Heart right ventricle (tissue), 16 donors: ENCODE results near the gene BRME1. TPM values are rescaled to one million over a fixed set of nuclear protein-coding genes. Genes with fewer than 3 reads are reported as not detected.

Experiments used
- ATAC-seq, 8 donors: fragments of 200-7000 bp; cut with Tn5 transposase; one replicate each; pipeline ENCODE4 v1.9.1; 2020; ENCODE audit warnings: mild to moderate bottlenecking in 8 of 8, moderate library complexity in 8 of 8, moderate number of reproducible peaks in 1 of 8
- DNase-seq, 2 donors: peaks; one replicate each; pipeline ENCODE4 v3.0.0-alpha.2; 2020
- H3K27ac ChIP-seq, 10 donors: fragments of 200-600 bp; sonication (generic) in 2 of 10; one replicate each; pipeline versions ENCODE4 v1.5.0 to v1.8.0; 2020 to 2022; ENCODE audit warnings: mild to moderate bottlenecking in 3 of 10
- H3K27me3 ChIP-seq, 7 donors: fragments of 200-600 bp; one replicate each; pipeline ENCODE4 v1.8.0; 2021 to 2022; ENCODE audit warnings: mild to moderate bottlenecking in 2 of 7
- H3K36me3 ChIP-seq, 9 donors: fragments of 200-600 bp; sonication (generic) in 1 of 9; one replicate each; pipeline versions ENCODE4 v1.5.0 to v1.8.0; 2020 to 2022; ENCODE audit warnings: mild to moderate bottlenecking in 2 of 9
- H3K4me1 ChIP-seq, 9 donors: fragments of 200-600 bp; sonication (generic) in 1 of 9; one replicate each; pipeline versions ENCODE4 v1.5.0 to v1.8.0; 2020 to 2022; ENCODE audit warnings: mild to moderate bottlenecking in 4 of 9
- H3K4me3 ChIP-seq, 10 donors: fragments of 200-600 bp; sonication (generic) in 2 of 10; one replicate each; pipeline versions ENCODE4 v1.5.0 to v1.8.0; 2020 to 2022; ENCODE audit warnings: mild to moderate bottlenecking in 7 of 10, moderate library complexity in 2 of 10
- H3K9me3 ChIP-seq, 11 donors: fragments of 200-600 bp in 10 of 11; sonication (generic) in 2 of 11; one replicate each; pipeline versions ENCODE4 v1.5.0 to v1.8.0; 2013 to 2022; ENCODE audit warnings: mild to moderate bottlenecking in 2 of 11, control low read depth in 1 of 11, moderate library complexity in 1 of 11
- WGBS, 2 donors: extraction: QIAGEN DNeasy Blood & Tissue Kit; methylation state at CpG; one replicate each; pipeline ENCODE4 v1.1.7; 2013; ENCODE audit warnings: inconsistent platforms in 1 of 2; 5-methylcytosine and 5-hydroxymethylcytosine counted together
- intact Hi-C, 10 donors: fragments of 100-400 bp; cut with DNase I; formaldehyde crosslinking; loops; one replicate each; pipeline versions ENCODE4 v1.11.1 to v1.14.2; 2022
- polyA plus RNA-seq, 2 donors: library from polyadenylated mRNA; stranded (reverse); fragments of 200-250 nt; gene quantifications; one replicate each; pipeline ENCODE4 v1.2.3, GENCODE V29; 2013
- total RNA-seq, 10 donors: library from RNA; stranded (reverse); fragmentation: NEBNext Ultra II Directional in 3 of 10; extraction: Animal tissue kit (Norgen Biotek cat#: 25700) in 3 of 10; gene quantifications; one replicate each; pipeline versions ENCODE4 v1.2.1 to v1.2.4, GENCODE V29; 2021 to 2023
- TF ChIP-seq, protein P1 (sequence below), 9 donors: fragments of 200-600 bp; sonication (generic) in 2 of 9; IDR thresholded peaks; one replicate each; pipeline versions ENCODE4 v1.5.0 to v1.8.0; 2021 to 2022; ENCODE audit warnings: antibody characterized with exemption in 9 of 9, mild to moderate bottlenecking in 5 of 9, moderate library complexity in 1 of 9
- donor health status: Arrhythmogenic right ventricular cardiomyopathy.
- donor health status: ischemic (EF 13 %, LVEDD 7.1; RV severe dilation, severe dysfunction).
- donor health status: healthy with polysubstance abuse.
- donor health status: DM: no; HTN: yes; CAD: no.
- donor health status: DM: no; HTN: no; CAD: no.
- donor health status: ischemic (EF 25% LVEDD 6.9; RV normal size, moderate dysfunction).
- donor health status: ischemic (EF 25% LVEDD 5.7; RV mildly dilated, moderate dysfunction).
- donor health status: healthy.
- donor health status: DM: yes; HTN: yes; CAD: no.
- donor health status: Ischemic cardiomyopathy.
- donor health status: ischemic (EF 35%, LVEDD 5.7; RV mildly dilated, moderate dysfunction).
- donor health status: nonischemic (EF 11% LVEDD 7.7; RV severe dilation, severe dysfunction).
- donor health status: DM: yes; HTN: yes; CAD: no.
- donor health status: PGD.
- donor health status: ischemic (EF 29% LVEDD 5.4; RV normal size, mild dysfunction).
- donor health status: nonischemic (EF 23%, LVEDD 6.1; RV moderate dilation, normal function).

The BRME1 gene
- total and polyA plus RNA-seq, 12 donors: 0.19 to 2.0 (median 0.63) TPM; not detected in 2

DNA sequence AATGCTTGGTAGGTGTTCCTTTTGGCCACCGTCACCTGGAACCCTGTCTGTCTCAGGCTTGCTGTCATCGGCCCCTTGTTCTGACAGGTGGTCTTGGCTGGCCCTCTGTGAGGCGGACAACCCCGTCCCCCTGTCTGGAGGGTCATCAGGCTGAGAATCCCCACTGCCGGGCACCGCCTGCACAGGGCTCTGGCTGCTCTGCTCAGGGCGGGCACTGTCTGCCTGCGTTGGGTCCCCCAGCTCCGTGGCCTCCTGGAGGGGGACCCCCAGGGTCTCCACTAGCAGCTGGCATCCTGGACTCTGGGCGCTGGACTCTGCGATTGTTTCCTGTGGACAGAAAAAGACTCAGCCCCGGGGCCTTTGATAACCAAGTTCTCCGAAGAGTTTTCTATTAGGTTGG lies 15.8 kb downstream of the BRME1 start:
- H3K9me3 ChIP-seq: no peaks in the 10 kb centered on the region
- H3K4me1 ChIP-seq: peaks cover 0 to 2% (median 0%) of the 10 kb centered on the region in 9 donors
- TF ChIP-seq, protein P1, sequence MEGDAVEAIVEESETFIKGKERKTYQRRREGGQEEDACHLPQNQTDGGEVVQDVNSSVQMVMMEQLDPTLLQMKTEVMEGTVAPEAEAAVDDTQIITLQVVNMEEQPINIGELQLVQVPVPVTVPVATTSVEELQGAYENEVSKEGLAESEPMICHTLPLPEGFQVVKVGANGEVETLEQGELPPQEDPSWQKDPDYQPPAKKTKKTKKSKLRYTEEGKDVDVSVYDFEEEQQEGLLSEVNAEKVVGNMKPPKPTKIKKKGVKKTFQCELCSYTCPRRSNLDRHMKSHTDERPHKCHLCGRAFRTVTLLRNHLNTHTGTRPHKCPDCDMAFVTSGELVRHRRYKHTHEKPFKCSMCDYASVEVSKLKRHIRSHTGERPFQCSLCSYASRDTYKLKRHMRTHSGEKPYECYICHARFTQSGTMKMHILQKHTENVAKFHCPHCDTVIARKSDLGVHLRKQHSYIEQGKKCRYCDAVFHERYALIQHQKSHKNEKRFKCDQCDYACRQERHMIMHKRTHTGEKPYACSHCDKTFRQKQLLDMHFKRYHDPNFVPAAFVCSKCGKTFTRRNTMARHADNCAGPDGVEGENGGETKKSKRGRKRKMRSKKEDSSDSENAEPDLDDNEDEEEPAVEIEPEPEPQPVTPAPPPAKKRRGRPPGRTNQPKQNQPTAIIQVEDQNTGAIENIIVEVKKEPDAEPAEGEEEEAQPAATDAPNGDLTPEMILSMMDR (IDR thresholded peaks at IDR 0.05): no peak
- H3K4me3 ChIP-seq: no peak overlapping the region
- no peaks in the 10 kb centered on the region for H3K27me3 ChIP-seq
- no peak for DNase-seq
- WGBS, 2 donors: 92 to 93% methylated on average over 13 of the region's 13 CpGs
- H3K36me3 ChIP-seq: no peaks in the 10 kb centered on the region
- H3K27ac ChIP-seq: no peak overlapping the region
- intact Hi-C loops: loop anchor here in 2 of 10 donors (5.0 kb wide), 1 partner anchor 162 kb away; no protein-coding TSS in a partner anchor
- ATAC-seq: no peak

DNA sequence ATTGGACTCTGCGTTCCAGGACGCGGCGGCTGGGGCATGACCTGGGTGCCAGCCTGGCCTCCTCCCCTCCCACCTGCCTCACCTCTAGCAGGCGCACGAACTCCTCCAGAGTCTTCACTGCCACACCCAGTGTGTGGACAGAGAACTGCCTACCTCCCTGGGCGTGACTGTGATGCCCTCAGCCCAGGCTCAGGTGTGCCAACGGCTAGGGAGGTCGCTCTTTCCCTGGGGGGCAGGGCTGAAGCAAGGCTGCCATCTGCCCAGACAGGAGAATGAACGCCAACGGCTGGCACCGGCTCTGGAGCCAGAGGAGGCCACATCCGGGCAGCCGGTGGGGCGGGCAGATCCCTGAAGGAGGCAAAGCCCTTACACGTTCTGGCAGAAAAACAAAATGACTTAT lies 17.6 kb downstream of the BRME1 start:
- no peak overlapping the region for H3K4me3 ChIP-seq
- no peaks in the 10 kb centered on the region for H3K36me3 ChIP-seq
- ATAC-seq (no peak), DNase-seq (no peak)
- peaks cover 0 to 9% (median 0%) of the 10 kb centered on the region in 9 donors for H3K4me1 ChIP-seq
- no peak overlapping the region for H3K27ac ChIP-seq
- intact Hi-C loops: loop anchor here in 4 of 10 donors (10.0 kb wide), 4 partner anchors 147 to 457 kb away; partner anchors contain the start of genes ASF1B (in 1 of the 4) and IL27RA (in 1 of the 4)
- TF ChIP-seq, protein P1 (IDR thresholded peaks at IDR 0.05): no peak
- 91 to 92% methylated on average over 16 of the region's 16 CpGs for WGBS, 2 donors
- H3K9me3 ChIP-seq: no peaks in the 10 kb centered on the region
- no peaks in the 10 kb centered on the region for H3K27me3 ChIP-seq

DNA sequence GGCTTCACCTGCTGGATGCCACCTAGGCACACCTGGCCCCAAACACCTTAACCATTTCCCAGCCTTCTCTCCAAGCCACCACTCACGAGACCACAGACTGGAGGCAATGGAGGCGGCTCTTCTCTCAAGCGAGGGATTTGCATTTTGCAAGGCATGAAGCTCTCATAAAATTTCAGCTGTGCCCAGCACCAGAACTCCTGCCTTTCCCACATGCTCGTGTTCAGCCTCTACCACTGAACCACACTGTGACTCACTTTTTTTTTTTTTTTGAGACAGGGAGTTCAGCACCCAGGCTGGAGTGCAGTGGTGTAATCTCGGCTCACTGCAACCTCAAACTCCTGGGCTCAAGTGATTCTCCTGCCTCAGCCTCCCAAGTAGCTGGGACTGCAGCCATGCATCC lies 18.4 kb downstream of the BRME1 start:
- intact Hi-C loops: loop anchor here in 4 of 10 donors (10.0 kb wide), 4 partner anchors 147 to 457 kb away; partner anchors contain the start of genes ASF1B (in 1 of the 4) and IL27RA (in 1 of the 4)
- no peaks in the 10 kb centered on the region for H3K36me3 ChIP-seq
- no peaks in the 10 kb centered on the region for H3K27me3 ChIP-seq
- WGBS, 2 donors: 80 to 82% methylated on average over 5 of the region's 5 CpGs
- no peaks in the 10 kb centered on the region for H3K9me3 ChIP-seq
- H3K27ac ChIP-seq: no peak overlapping the region
- ATAC-seq: no peak
- H3K4me3 ChIP-seq: no peak overlapping the region
- no peak for DNase-seq
- peaks cover 0 to 9% (median 0%) of the 10 kb centered on the region in 9 donors for H3K4me1 ChIP-seq
- TF ChIP-seq, protein P1 (IDR thresholded peaks at IDR 0.05): no peak

DNA sequence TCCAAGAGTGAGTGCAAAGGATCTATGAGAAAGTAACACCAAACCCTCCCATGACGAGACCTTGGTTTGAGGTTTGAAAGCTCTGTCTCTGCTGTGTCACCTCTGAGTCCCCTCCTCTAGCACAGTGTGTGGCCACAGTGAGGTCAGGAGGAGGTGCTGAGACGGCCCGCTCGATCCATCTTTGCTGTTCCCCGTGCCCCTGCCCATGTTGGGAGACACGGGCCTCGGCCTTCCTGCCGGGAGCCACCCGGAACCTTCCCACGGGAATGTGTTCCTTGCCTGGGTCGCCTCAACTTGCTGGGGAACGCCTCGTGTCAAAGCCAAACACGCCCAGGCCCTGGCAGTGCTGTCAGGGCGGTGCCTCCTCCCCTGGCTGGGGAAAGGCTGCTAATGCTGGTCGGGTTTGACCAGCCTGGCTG lies 18.9 kb downstream of the BRME1 start:
- H3K36me3 ChIP-seq: no peaks in the 10 kb centered on the region
- no peak overlapping the region for H3K27ac ChIP-seq
- DNase-seq (no peak), ATAC-seq (no peak)
- H3K27me3 ChIP-seq: no peaks in the 10 kb centered on the region
- H3K9me3 ChIP-seq: no peaks in the 10 kb centered on the region
- no peak overlapping the region for H3K4me3 ChIP-seq
- intact Hi-C loops: loop anchor here in 4 of 10 donors (10.0 kb wide), 4 partner anchors 148 to 458 kb away; partner anchors contain the start of genes ASF1B (in 1 of the 4) and IL27RA (in 1 of the 4)
- WGBS, 2 donors: 69 to 80% methylated on average over 16 of the region's 16 CpGs
- peaks cover 0 to 9% (median 4%) of the 10 kb centered on the region in 9 donors for H3K4me1 ChIP-seq
- TF ChIP-seq, protein P1 (IDR thresholded peaks at IDR 0.05): no peak
